ENCODE results near the gene LIPN.

Gene LIPN

GRCh38 chr10:88786032-88786770, 26.4 kb downstream of the LIPN start:
- DNase-seq: no peak

GRCh38 chr10:88787463-88787862, 27.6 kb downstream of the LIPN start:
- DNase-seq: no peak

- DNase-seq: no peak
Measured at GRCh38 chr10:88788924-88789323, 29.1 kb downstream of the LIPN start.

GRCh38 chr10:88791924-88792323, 32.1 kb downstream of the LIPN start:
- no peak for DNase-seq

GRCh38 chr10:88792661-88793060, 32.8 kb downstream of the LIPN start:
- no peak for DNase-seq

- no peak for DNase-seq
Measured at GRCh38 chr10:88793712-88794299, 34.0 kb downstream of the LIPN start.

- no peak for DNase-seq
Measured at GRCh38 chr10:88794731-88795130, 34.9 kb downstream of the LIPN start.

GRCh38 chr10:88800152-88801125, 40.6 kb downstream of the LIPN start:
- no peak for DNase-seq

- DNase-seq: no peak
Measured at GRCh38 chr10:88802523-88803285, 42.9 kb downstream of the LIPN start, which contains the start of gene LIPM. TSS of gene LIPM (plus strand) at chr10:88802730. CDS start at chr10:88802897, 167 bp downstream.

GRCh38 chr10:88803641-88804040, 43.8 kb downstream of the LIPN start:
- no peak for DNase-seq

- DNase-seq: no peak
Measured at GRCh38 chr10:88804083-88804812, 44.4 kb downstream of the LIPN start.

- DNase-seq: no peak
Measured at GRCh38 chr10:88805361-88805760, 45.5 kb downstream of the LIPN start.

GRCh38 chr10:88805924-88806323, 46.1 kb downstream of the LIPN start:
- DNase-seq: no peak

- DNase-seq: no peak
Measured at GRCh38 chr10:88809621-88810020, 49.8 kb downstream of the LIPN start.

GRCh38 chr10:88810196-88810961, 50.6 kb downstream of the LIPN start:
- DNase-seq: no peak

- DNase-seq: no peak
Measured at GRCh38 chr10:88813200-88813599, 53.4 kb downstream of the LIPN start.

GRCh38 chr10:88819290-88819689, 59.5 kb downstream of the LIPN start:
- DNase-seq: no peak

- DNase-seq: no peak
Measured at GRCh38 chr10:88820748-88821401, 61.1 kb downstream of the LIPN start.

- no peak for DNase-seq
Measured at GRCh38 chr10:88826388-88826787, 66.6 kb downstream of the LIPN start.

- no peak for DNase-seq
Measured at GRCh38 chr10:88827671-88828070, 67.9 kb downstream of the LIPN start.

GRCh38 chr10:88828310-88828709, 68.5 kb downstream of the LIPN start:
- no peak for DNase-seq

Data from activated CD8-positive, alpha-beta memory T cell treated with anti-CD3 and anti-CD28 coated beads for 24 hours (primary cell).